ENCODE data around the gene AIMP1.
A peak's percentile ranks its signal among the peaks of the same experiment; 100 is the strongest.

The AIMP1 gene
- 89.8 to 96.7 reads per million in 2 donors for total RNA-seq

- DNase-seq = peak; percentile 59
Observed at GRCh38 chr4:106315968-106316772, at the start of gene AIMP1, which contains the start of gene TBCK. AIMP1 (plus strand) TSS chr4:106316550; CDS start chr4:106325010, 8,460 bp downstream. TBCK (minus strand) TSS chr4:106316209; CDS start chr4:106308960, 7,249 bp downstream.

- DNase-seq = no peak
Observed at GRCh38 chr4:106268786-106269185, 47.6 kb upstream of the AIMP1 start.

- DNase-seq = no peak
Observed at GRCh38 chr4:106269711-106270110, 46.6 kb upstream of the AIMP1 start.

- no peak for DNase-seq
Observed at GRCh38 chr4:106270736-106271135, 45.6 kb upstream of the AIMP1 start.

- DNase-seq = no peak
Observed at GRCh38 chr4:106273831-106274230, 42.5 kb upstream of the AIMP1 start.

- DNase-seq = no peak
Observed at GRCh38 chr4:106277140-106277675, 39.1 kb upstream of the AIMP1 start.

- DNase-seq = no peak
Observed at GRCh38 chr4:106284227-106284626, 32.1 kb upstream of the AIMP1 start.

GRCh38 chr4:106286611-106287010 is 29.7 kb upstream of the AIMP1 start:
- no peak for DNase-seq

- no peak for DNase-seq
Observed at GRCh38 chr4:106287353-106287969, 28.9 kb upstream of the AIMP1 start.

- no peak for DNase-seq
Observed at GRCh38 chr4:106289737-106290136, 26.6 kb upstream of the AIMP1 start.

GRCh38 chr4:106291678-106292077 is 24.7 kb upstream of the AIMP1 start:
- DNase-seq = no peak

- no peak for DNase-seq
Observed at GRCh38 chr4:106294062-106294461, 22.3 kb upstream of the AIMP1 start.

GRCh38 chr4:106297245-106298035 is 18.9 kb upstream of the AIMP1 start:
- no peak for DNase-seq

- DNase-seq = no peak
Observed at GRCh38 chr4:106299977-106300376, 16.4 kb upstream of the AIMP1 start.

- no peak for DNase-seq
Observed at GRCh38 chr4:106301393-106302061, 14.8 kb upstream of the AIMP1 start.

GRCh38 chr4:106302062-106302438 is 14.3 kb upstream of the AIMP1 start:
- no peak for DNase-seq

- DNase-seq = no peak
Observed at GRCh38 chr4:106303548-106304281, 12.6 kb upstream of the AIMP1 start.

GRCh38 chr4:106304632-106305031 is 11.7 kb upstream of the AIMP1 start:
- DNase-seq = no peak

- no peak for DNase-seq
Observed at GRCh38 chr4:106305435-106306055, 10.8 kb upstream of the AIMP1 start.

GRCh38 chr4:106306561-106306960 is 9.8 kb upstream of the AIMP1 start:
- no peak for DNase-seq

- DNase-seq = no peak
Observed at GRCh38 chr4:106312377-106312776, 4.0 kb upstream of the AIMP1 start.
